GM12864 (cell line): ENCODE measurements around the gene MAPKAPK2.

ENCODE experiments used
- DNase-seq: peaks from one replicate; pipeline ENCODE4 v3.0.0-alpha.2; 2011; ENCODE audit warnings: low read depth
- H3K4me3 ChIP-seq: 2 replicates; pipeline ENCODE4 v1.5.1; 2011; ENCODE audit warnings: mild to moderate bottlenecking, low read depth, low read length, control low read depth
- CTCF ChIP-seq: IDR thresholded peaks from 2 replicates; pipeline ENCODE4 v1.5.1; 2011; ENCODE audit warnings: low read depth, mild to moderate bottlenecking, moderate library complexity, low read length, control low read depth, inconsistent platforms; ENCODE audit errors: missing control alignments

Gene MAPKAPK2

GRCh38 chr1:206713070-206713469 lies 28.4 kb downstream of the MAPKAPK2 start:
- no peak for DNase-seq
- H3K4me3 ChIP-seq, result no peak overlapping the region
- no peak for TF ChIP-seq CTCF

GRCh38 chr1:206713910-206714312 lies 29.2 kb downstream of the MAPKAPK2 start:
- DNase-seq, result no peak
- TF ChIP-seq CTCF, result no peak
- H3K4me3 ChIP-seq, result no peak overlapping the region

- H3K4me3 ChIP-seq, result no peak overlapping the region
- no peak for DNase-seq
- no peak for TF ChIP-seq CTCF
These were observed 29.8 kb downstream of the MAPKAPK2 start for GRCh38 chr1:206714331-206715058.

GRCh38 chr1:206715120-206715519 lies 30.4 kb downstream of the MAPKAPK2 start:
- no peak for TF ChIP-seq CTCF
- DNase-seq, result no peak
- H3K4me3 ChIP-seq, result no peak overlapping the region

GRCh38 chr1:206715552-206716158 lies 30.9 kb downstream of the MAPKAPK2 start:
- DNase-seq, result no peak
- TF ChIP-seq CTCF, result no peak

GRCh38 chr1:206716159-206716869 lies 31.6 kb downstream of the MAPKAPK2 start:
- DNase-seq, result no peak
- TF ChIP-seq CTCF, result no peak
- H3K4me3 ChIP-seq, result no peak overlapping the region

More at GRCh38 chr1:206715552-206716158, 30.9 kb downstream of the MAPKAPK2 start:
- H3K4me3 ChIP-seq, result no peak overlapping the region
